ENCODE data around the gene PPARGC1A. TPM values are rescaled to one million over a fixed set of nuclear protein-coding genes. Genes with fewer than 3 reads are reported as not detected.

The PPARGC1A gene
- total and polyA plus RNA-seq, 2 of the 13 experiments (the other 11 are each of a cell fraction or from before 2014, with no cell fraction given) = 20.7 to 37.3 TPM

- TF ChIP-seq ZNF230 (CRISPR knock-in tag; IDR thresholded peaks at IDR 0.05) (no peak), ZNF280D (CRISPR knock-in tag; IDR thresholded peaks at IDR 0.05) (no peak), ZNF513 (CRISPR knock-in tag; conservative IDR thresholded peaks at IDR 0.05) (no peak), TBX3 (IDR thresholded peaks at IDR 0.05; ENCODE audit: borderline replicate concordance) (no peak), SAFB2 (CRISPR knock-in tag; IDR thresholded peaks at IDR 0.05; ENCODE audit: borderline replicate concordance, low read depth) (no peak), ZMYM4 (CRISPR knock-in tag; IDR thresholded peaks at IDR 0.05) (no peak), NFIC (IDR thresholded peaks at IDR 0.05; ENCODE audit: low read length) (no peak), PHB2 (IDR thresholded peaks at IDR 0.05; ENCODE audit: partially characterized antibody) (no peak), SMARCE1 (IDR thresholded peaks at IDR 0.05; ENCODE audit: borderline replicate concordance) (no peak), ZNF746 (CRISPR knock-in tag; IDR thresholded peaks at IDR 0.05) (no peak), ZNF12 (CRISPR knock-in tag; IDR thresholded peaks at IDR 0.05) (no peak), MIER3 (CRISPR knock-in tag; IDR thresholded peaks at IDR 0.05; ENCODE audit: borderline replicate concordance) (no peak), ZNF335 (CRISPR knock-in tag; IDR thresholded peaks at IDR 0.05) (no peak), ARID2 (CRISPR knock-in tag; IDR thresholded peaks at IDR 0.05; ENCODE audit: borderline replicate concordance) (no peak), ZNF318 (CRISPR knock-in tag; IDR thresholded peaks at IDR 0.05) (no peak), NCOA2 (CRISPR knock-in tag; IDR thresholded peaks at IDR 0.05) (0 out of 2 replicates have a peak, but pooled peaks have one; percentile 21), GPN1 (CRISPR knock-in tag; IDR thresholded peaks at IDR 0.05; ENCODE audit: borderline replicate concordance) (no peak)
Observed at GRCh38 chr4:23930750-23931488, 41.1 kb upstream of the PPARGC1A start (continued).

Measured in HepG2 (cell line).